Astrocyte (in vitro differentiated cells and primary cell): ENCODE results near the gene TRMU.

Experiments
- EZH2 ChIP-seq: IDR thresholded peaks from 2 replicates; pipeline ENCODE4 v1.6.1; 2012; ENCODE audit warnings: mild to moderate bottlenecking, low read length, inconsistent platforms; ENCODE audit not compliant: insufficient read depth
- TF ChIP-seq, protein P1 (sequence below): IDR thresholded peaks from 2 replicates; pipeline ENCODE4 v1.5.1; 2011; ENCODE audit warnings: low read depth, mild to moderate bottlenecking, inconsistent platforms, low read length, moderate library complexity; ENCODE audit not compliant: insufficient read depth

DNA sequence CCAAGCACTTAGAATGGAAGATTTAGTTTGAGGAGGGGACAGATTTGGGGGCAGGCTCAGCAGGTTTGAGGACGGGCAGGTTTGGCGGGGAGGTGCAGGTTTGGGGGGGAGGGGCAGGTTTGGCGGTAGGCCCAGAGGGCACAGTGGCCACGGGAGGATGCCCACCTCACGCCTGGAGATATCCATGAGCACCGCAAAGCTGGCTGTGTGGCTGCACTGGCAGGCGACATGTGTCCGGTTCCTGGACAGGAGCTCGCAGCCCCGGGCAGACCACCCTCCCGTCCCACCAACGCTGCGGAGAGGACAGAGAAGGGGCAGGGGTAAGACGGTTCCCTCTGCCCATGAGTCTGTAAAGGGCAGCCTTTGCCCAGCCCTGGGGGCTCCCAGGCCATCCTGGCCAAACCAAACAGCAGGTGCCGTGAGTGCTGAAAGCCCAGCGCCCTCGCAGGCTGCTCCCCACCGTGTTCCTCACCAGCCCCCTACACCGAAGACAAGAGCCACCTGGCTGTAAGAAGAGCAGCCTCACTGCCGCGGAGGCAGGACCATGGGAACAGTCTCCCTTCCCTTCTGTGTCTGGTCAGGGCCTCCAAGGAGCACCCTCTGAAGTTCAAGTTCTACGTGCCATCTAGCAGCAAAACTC is 43.0 kb downstream of the TRMU start:
- TF ChIP-seq, protein P1, sequence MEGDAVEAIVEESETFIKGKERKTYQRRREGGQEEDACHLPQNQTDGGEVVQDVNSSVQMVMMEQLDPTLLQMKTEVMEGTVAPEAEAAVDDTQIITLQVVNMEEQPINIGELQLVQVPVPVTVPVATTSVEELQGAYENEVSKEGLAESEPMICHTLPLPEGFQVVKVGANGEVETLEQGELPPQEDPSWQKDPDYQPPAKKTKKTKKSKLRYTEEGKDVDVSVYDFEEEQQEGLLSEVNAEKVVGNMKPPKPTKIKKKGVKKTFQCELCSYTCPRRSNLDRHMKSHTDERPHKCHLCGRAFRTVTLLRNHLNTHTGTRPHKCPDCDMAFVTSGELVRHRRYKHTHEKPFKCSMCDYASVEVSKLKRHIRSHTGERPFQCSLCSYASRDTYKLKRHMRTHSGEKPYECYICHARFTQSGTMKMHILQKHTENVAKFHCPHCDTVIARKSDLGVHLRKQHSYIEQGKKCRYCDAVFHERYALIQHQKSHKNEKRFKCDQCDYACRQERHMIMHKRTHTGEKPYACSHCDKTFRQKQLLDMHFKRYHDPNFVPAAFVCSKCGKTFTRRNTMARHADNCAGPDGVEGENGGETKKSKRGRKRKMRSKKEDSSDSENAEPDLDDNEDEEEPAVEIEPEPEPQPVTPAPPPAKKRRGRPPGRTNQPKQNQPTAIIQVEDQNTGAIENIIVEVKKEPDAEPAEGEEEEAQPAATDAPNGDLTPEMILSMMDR: no peak
- TF ChIP-seq EZH2: no peak
